Activated T-helper 1 cell treated with anti-CD3 and anti-CD28 coated beads, Interleukin-2, amount 50 U/mL, for 16 hours (primary cell): ENCODE results near the gene ZNF692.
A peak's percentile ranks its signal among the peaks of the same experiment; 100 is the strongest.
"Not testable (repeated sequence)": the region's sequence is repeated elsewhere in the genome, so short reads cannot be mapped to it uniquely, and the experiment has no call there.

Experiments
- DNase-seq, 2 donors: peaks; one replicate each; pipeline ENCODE4 v3.0.0-alpha.2; 2020; ENCODE audit warnings: low read depth in 1 of 2, low spot score in 1 of 2

Gene ZNF692

DNA sequence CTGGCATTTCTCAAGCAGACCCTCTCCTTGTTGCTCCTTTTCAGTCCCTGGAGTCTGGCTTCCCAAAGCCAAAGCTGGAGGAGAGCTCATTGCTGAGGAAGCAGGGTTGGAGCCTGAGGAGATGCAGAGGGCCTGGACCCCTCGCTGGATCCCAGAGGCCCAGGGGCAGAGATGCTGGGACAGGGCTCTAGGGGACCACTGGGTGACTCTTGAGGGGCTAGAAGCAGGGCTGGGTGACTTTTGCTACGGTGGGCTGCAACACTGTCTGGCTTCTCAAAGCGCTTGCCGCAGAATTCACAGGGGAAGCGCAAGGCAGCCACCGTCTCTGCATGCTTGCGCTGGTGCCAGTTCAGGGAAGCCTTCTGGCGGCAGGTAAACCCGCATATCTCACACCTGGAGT, 8.8 kb downstream of the ZNF692 start:
- DNase-seq = no peak

GRCh38 chr1:248849637-248850036, 9.2 kb downstream of the ZNF692 start:
- no peak for DNase-seq

DNA sequence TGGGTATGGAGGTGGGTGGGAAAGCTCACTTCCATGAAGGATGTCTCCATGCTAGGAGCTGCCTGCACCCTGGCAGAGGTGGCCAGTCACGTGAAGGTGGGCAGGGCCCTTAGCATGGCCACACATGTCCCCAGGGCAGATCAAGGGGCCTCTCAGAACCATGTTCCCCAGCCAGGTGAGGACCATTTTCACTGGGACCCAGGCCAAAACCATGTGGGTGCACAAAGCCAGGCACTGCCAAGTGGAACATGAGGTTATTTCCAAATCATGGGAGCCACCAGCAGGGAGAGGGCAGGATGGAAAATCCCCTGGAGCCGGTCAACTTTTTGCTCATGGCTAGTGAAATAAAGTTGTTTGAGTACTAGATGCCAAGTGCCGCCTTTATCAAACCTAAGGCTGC, 9.7 kb downstream of the ZNF692 start:
- DNase-seq = no peak

DNA sequence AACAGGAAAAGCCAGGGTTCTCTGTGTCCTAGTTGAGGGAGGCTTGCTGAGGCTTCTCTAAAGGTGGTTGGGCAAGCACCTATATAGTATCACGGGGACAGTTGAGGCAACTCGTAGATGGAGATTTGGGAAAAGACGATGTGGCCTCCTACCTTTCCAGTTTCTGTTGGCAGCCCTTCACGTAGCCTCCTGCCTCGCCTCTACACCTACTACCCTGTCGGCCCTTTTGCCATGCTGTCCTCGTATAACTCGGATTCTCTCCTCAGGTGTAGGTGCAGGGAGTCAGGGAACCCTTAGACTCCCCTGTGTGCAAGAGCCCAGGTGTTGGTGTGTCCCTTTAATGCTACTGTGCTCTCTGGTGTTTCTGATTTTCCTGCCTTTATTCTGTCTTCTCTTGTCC, 10.3 kb downstream of the ZNF692 start:
- no peak for DNase-seq

DNA sequence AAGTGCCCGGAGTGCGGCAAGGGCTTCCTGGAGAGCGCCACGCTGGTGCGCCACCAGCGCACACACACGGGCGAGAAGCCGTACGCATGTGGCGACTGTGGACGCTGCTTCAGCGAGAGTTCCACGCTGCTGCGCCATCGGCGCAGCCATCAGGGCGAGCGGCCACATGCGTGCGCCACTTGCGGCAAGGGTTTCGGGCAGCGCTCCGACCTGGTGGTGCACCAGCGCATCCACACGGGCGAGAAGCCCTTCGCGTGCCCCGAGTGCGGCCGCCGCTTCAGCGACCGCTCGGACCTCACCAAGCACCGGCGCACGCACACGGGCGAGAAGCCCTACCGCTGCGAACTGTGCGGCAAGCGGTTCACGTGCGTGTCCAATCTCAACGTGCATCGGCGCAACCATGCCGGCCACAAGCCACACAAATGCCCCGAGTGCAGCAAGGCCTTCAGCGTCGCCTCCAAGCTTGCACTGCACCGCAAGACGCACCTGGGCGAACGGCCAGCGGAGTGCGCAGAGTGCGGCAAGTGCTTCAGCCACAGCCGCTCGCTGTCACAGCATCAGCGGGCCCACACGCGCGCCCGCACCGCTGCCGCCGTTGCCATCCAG, 10.8 kb downstream of the ZNF692 start:
- DNase-seq = no peak

- DNase-seq = no peak
Measured at GRCh38 chr1:248847181-248847955, 11.5 kb downstream of the ZNF692 start.

GRCh38 chr1:248844526-248844925, 14.4 kb downstream of the ZNF692 start:
- no peak for DNase-seq

GRCh38 chr1:248843687-248844086, 15.2 kb downstream of the ZNF692 start:
- no peak for DNase-seq

DNA sequence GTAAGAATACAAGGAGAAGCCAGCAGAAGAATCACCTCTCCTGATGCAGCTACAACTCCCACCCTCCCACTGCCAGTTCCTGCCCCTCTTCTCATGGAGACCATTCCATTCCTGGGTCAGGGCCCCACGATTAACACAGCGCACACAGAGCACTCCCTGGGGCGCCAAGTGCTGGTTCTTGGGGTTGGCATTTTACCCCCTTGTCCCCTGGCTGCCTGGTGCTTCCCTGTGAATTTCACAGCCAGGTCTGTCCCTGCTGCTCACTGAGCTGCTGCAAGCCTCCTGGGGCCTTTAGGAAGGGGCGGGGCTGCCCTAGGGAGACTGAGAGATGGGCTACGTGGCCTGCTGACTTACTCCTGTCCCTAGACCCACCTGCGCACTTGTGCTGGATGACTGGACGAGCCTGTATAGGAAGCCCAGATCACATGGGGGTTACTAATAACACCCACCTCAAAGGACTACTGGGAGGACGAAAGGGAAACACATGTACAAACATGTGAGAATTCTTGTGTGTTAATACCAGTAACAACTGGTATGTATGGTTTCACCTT, 16.0 kb downstream of the ZNF692 start:
- DNase-seq = no peak

GRCh38 chr1:248841702-248842395, 17.0 kb downstream of the ZNF692 start:
- no peak for DNase-seq

GRCh38 chr1:248840946-248841345, 17.9 kb downstream of the ZNF692 start:
- DNase-seq = no peak

- DNase-seq = no peak
Measured at GRCh38 chr1:248839168-248839555, 19.7 kb downstream of the ZNF692 start.

DNA sequence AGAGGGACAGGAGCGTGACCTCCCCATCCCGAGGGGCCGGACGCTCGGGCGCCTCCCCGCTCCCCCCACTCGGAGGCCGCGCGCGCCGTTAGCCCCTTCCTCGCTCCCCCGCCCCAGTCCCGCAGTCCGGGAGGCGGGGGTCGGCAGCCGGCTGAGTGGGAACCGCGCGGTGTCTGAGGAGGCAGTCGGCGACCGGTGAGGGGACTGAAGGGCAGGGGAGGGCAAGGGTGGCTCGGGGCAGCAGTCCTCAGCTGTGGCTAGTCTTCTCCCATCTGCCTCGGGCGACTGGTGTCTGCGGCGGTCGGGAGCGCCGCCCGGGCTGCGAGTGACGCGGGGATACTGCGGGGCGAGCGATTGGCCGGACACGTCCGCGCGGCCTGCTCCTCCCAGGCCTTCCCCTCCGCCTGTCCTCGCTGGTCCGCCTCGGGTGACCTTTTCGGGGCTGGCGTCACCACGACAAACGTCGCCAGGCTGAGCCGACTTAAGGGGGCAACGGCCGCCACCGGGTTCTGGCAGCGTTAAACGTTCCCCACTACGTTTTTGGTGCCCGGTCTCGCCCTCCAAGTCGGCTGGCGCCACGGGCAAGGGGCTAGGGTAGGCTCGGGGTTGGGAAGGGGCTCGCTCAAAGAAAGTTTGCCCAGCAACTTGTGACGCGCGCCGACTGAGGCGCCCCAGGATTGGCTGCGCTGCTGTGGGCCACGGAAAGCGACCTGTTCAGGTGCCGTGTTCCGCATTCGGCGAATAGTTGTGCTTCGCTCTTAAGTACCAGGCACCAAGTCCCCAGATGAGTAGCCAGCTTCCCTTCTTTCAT, 20.3 kb downstream of the ZNF692 start:
- peak; percentile 67 to 75 for DNase-seq

- DNase-seq = peak; percentile 77 to 86
Measured at GRCh38 chr1:248837781-248838356, 21.0 kb downstream of the ZNF692 start, which contains the start of gene ZNF672. TSS of gene ZNF672 (plus strand) at chr1:248838224. CDS start at chr1:248847275, 9,051 bp downstream.

GRCh38 chr1:248837045-248837780, 21.7 kb downstream of the ZNF692 start:
- DNase-seq = no peak

- no peak for DNase-seq
Measured at GRCh38 chr1:248834343-248834940, 24.4 kb downstream of the ZNF692 start.

DNA sequence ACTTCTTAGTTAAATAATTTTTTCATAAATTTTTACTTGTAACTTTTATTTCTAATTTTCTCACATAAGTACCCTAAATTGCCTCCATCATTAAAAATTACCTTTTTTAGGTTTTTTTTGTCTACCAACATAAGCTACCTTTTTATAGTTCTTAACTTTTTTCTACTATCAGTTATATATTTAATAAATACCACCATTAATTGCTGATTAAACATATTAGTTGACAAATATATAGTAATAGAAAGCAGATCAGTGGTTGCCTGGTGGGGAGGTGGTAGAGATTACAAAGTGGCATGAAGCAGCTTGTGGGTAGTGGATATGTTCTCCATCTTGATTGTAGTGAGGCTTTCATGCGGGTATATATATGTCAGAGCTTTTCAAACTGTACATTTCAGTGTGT, 27.0 kb downstream of the ZNF692 start:
- no peak for DNase-seq

DNA sequence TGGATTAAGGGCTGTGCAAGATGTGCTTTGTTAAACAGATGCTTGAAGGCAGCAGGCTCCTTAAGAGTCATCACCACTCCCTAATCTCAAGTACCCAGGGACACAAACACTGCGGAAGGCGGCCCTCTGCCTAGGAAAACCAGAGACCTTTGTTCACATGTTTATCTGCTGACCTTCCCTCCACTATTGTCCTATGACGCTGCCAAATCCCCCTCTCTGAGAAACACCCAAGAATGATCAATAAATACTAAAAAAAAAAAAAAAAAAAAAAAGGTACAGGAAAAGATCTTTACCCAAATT, 28.2 kb downstream of the ZNF692 start:
- DNase-seq = not testable (repeated sequence)

DNA sequence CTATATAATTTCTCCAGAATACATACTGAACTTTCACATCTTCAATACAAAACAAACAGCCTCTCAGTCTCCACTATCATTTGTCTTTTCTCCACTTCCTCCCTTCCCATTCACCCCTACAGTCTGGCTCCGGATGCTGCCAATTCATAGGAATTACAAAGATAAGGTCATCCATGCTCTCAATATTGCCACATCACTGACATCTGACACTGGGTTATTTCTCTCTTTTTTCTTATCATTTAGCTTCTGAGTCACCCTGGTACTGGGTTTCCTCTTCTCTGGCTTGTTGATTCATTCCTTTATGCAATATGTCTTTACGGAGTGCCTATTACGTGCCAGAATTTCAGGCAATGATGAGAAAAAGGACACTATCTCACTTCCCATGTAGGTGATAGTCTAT, 30.0 kb downstream of the ZNF692 start:
- no peak for DNase-seq
